HG02938 (cell line): ENCODE results near the gene YY1AP1.
A peak's percentile ranks its signal among the peaks of the same experiment; 100 is the strongest.
"Not testable (repeated sequence)": the region's sequence is repeated elsewhere in the genome, so short reads cannot be mapped to it uniquely, and the experiment has no call there.

Experiments
- ATAC-seq: cut with Tn5 transposase; IDR thresholded peaks from one replicate; pipeline ENCODE4 v1.9.1; 2021; ENCODE audit warnings: mild to moderate bottlenecking, moderate library complexity; ENCODE audit not compliant: unreplicated experiment

YY1AP1 gene, protein sequence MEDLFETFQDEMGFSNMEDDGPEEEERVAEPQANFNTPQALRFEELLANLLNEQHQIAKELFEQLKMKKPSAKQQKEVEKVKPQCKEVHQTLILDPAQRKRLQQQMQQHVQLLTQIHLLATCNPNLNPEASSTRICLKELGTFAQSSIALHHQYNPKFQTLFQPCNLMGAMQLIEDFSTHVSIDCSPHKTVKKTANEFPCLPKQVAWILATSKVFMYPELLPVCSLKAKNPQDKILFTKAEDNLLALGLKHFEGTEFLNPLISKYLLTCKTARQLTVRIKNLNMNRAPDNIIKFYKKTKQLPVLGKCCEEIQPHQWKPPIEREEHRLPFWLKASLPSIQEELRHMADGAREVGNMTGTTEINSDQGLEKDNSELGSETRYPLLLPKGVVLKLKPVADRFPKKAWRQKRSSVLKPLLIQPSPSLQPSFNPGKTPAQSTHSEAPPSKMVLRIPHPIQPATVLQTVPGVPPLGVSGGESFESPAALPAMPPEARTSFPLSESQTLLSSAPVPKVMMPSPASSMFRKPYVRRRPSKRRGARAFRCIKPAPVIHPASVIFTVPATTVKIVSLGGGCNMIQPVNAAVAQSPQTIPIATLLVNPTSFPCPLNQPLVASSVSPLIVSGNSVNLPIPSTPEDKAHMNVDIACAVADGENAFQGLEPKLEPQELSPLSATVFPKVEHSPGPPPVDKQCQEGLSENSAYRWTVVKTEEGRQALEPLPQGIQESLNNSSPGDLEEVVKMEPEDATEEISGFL

DNA sequence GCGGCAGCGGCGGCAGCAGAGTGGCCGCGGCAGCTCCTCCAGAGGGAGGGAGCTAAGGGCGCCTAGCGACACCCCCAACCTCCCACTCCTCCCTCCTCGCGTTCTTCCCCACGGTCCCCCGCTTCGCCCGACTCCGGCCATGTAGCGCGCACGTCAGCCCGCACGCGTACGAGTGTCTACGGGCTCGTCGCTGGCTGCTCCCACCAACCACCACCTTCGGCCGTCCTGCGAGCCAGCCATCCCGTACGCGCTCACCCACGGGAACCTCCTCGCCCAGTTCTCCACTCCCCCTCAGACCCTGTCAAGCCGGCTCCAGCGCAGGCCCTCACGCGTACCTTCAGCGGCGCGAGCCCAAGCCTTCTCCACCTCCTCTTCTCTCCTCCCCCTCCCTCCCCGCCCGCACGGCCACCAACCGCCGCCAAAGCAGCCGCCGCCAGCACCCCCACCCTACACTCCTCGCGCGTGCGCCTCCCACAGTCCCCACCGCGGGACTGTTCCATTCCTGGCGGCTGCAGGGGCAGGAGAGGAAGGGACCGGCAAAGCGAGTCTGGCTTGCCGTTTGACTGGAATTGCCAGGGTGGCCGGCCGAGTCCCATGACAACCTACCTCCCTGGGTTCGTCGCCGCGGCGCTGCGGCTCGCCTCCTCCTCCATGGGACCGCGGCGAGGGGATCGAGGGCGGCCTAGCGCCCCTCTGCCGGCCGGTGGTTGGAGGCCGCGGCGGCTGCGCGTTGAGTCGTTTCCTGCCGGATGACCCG lies at the start of gene YY1AP1:
Gene YY1AP1 (minus strand): TSS at position 451 of the 757 bp plus-strand sequence. CDS start 8,338 bp downstream, outside the sequence.
- peak; percentile 74 for ATAC-seq

DNA sequence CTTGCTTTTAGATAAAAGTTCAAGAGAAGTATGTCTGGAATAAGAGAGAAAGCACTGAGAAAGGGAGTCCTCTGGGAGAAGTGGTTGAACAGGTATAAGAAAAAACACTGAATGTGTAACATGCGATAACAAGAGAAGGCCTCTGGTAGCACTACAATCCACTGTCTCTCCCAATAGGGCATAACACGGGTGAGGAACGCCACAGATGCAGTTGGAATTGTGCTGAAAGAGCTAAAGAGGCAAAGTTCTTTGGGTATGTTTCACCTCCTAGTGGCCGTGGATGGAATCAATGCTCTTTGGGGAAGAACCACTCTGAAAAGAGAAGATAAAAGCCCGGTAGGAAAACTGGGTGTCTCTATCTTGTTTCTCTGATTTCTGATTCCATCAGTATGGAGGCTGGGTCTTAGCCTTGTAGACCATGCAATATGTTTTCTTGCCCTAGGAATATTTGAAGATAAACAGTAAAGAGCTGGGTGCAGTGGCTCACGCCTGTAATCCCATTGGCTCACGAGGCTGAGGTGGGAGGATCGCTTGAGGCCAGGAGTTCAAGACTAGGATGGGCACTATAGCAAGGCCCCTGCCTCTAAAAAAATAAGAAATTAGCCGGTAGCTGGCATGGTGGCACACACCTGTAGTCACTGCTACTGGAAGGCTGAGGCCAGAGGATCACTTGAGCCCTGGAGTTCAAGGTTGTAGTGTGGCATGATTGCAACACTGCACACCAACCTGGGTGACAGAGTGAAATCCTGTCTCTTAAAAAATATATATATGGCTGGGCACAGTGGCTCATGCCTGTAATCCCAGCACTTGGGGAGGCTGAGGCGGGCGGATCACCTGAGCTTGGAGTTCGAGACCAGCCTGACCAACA lies 40.7 kb upstream of the YY1AP1 start:
- no peak for ATAC-seq

DNA sequence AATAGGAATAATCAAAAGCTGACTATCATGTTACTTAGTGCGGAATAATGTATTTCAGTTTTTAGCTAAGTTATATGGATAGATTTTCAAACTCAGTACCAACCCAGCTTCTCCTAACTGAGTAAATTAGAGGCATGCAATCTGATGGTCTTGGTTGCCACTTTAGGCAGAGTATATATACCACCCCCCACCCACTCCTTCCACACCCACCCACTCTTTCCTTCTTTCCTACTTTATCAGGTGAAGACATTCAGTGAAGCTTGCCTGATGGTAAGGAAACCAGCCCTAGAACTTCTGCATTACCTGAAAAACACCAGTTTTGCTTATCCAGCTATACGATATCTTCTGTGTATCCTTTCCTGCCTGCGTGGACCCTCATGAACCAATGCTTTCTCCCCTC lies 36.6 kb upstream of the YY1AP1 start:
- ATAC-seq = no peak

DNA sequence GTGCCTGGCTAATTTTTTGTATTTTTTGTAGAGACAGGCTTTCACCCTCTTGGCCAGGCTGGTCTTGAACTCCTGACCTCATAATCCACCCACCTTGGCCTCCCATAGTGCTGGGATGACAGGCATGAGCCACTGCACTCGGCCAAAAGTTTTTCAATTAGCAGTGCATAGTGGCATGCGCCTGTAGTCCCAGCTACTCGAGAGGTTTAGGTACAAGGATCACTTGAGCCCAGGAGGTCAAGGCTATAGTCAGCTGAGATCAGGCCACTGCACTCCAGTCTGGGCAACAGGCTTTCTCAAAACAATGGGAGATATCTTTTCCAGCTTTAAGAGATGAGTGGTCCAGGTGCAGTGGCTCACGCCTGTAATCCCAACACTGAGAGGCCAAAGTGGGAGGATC lies 31.1 kb upstream of the YY1AP1 start:
- no peak for ATAC-seq

DNA sequence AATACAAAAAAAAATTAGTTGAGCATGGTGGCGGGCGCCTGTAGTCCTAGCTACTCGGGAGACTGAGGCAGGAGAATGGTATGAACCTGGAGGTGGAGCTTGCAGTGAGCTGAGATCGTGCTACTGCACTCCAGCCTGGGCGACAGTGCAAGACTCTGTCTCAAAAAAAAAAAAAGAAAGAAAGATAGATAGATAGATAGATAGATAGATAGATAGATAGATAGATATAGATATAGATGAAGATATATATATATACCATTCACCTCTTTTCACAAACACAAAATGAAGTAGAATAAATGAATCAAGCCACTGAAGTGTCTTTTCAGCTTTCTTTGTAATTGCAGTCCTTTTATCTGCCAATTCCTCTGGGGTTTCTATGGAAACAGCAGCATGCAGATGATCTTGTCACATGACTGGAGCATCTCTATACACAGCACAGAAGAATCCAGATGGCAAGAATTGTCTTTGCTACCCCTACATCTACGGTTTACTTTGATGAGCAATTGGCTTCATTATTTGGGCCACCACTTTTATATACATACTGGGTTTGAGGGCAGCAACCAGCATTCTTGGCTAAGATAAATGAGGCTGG lies 30.0 kb upstream of the YY1AP1 start:
- not testable (repeated sequence) for ATAC-seq

DNA sequence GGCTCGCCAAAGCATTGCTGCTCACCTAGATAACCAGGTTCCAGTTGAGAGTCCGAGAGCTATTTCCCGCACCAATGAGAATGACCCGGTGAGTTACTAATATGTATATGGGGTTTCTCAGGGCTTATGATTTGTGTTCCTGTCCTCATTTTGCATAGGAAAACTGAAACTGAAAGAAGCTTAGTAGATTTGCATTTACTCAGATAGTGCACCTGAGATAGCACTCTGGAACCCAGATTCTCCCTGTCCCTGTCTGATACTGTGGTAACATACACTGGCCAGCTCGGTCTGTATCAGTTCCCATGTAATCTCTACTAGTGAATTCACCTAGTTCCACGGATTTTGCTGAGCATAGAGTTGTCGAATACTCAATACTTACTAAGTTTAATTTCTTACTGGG lies 28.5 kb upstream of the YY1AP1 start:
- no peak for ATAC-seq

DNA sequence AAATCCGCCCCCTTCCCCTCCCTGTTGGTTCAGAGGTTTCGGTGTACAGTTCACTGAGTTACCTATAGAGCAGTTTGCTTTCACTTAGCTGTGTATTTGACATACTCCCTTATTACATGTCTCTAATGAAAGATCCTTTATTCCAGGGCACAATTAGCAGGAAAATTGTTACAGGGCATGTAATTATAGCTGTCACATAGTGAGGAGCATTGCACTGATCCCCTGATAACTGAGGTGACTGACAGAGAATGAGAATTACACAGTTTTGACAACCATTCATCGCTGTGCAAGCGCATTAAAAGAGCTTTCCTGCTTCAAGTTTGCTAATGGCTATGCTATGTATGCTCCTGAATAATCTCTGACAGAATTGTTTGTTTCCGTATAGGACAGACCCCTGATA lies 27.2 kb upstream of the YY1AP1 start:
- no peak for ATAC-seq

DNA sequence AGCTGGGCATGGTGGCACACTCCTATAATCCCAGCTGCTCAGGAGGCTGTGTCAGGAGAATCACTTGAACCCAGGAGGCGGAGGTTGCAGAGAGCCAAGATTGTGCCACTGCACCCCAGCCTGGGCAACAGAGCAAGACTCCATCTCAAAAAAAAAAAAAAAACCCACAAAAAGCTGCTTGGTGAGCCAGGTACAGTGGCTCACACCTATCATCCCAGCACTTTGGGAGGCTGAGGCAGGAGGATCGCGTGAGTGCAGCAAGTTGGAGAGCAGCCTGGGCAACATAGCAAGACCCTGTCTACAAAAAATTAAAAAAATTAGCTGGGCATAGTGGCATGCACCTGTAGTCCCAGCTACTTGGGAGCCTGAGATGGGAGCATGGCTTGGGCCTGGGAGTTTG lies 26.5 kb upstream of the YY1AP1 start:
- ATAC-seq = not testable (repeated sequence)

DNA sequence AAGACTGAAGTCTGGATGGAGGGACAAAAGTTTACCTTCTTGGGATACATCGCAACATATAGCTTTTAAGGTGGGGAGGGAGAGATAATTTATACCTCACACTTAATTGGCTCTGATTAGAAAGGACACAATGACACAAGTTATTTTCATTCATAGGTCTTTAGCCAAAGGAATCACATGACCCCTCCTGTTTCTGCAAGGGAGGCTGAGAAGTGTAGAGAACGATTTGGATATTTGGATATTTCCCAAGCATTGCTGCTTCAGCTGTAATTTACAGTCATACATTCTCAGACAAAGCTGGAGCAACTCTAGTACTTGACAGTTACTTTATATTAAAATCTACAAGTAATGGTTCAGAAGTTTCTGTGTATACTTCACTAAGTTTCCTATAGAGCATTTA lies 24.5 kb upstream of the YY1AP1 start:
- no peak for ATAC-seq

DNA sequence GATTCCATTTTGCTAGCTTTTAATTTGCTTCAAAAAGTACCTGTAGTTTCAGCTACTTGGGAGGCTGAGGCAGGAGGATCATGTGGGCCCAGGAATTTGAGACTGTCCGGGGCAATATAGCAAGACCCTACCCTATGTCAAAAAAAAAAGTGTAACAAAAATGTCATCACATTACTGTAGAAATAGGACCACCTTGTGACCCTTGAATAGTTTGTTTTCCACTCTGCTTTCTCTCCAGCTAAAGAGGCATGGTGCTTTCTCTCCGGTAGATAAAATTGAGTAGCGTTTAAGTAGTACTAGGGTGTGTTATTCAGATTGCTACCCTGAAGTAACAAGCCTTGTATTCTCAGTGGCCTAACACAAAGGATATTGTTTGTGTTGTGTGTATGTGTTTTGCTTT lies 24.1 kb upstream of the YY1AP1 start:
- ATAC-seq = not testable (repeated sequence)

DNA sequence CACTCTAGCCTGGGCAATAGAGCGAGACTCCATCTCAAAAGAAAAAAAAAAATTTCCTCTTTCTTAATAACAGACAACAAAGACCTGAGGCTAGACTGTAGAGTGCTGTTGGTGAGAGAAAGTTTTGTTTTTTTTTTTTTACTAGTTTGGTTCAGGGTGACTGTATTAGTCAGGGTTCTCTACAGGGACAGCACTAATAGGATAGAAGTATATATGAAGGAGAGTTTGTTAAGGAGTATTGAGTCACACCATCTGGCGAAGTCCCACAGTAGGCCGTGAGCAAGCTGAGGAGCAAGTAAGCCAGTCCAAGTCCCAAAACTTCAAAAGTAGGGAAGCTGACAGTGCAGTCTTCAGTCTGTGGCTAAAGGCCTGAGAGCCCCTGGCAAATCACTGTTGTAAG lies 22.9 kb upstream of the YY1AP1 start:
- not testable (repeated sequence) for ATAC-seq

DNA sequence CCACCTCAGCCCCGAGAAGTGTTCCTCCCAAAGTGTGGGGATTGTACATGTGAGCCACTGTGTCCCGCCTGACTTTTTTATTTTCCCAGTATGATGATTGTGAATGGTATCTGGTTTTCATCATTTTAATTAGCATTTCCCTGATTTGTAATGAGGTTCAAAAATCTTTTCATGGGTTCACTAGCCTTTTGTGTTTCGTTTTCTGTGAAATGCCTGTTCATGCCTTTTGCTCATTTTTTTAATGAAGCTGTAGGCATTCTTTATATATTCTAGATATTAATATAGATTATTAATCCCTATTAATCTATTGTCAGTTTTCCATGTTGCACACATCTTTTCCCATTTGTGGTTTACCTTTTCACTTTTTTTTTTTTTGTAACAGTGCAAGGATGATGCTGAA lies 20.8 kb upstream of the YY1AP1 start:
- ATAC-seq = no peak

DNA sequence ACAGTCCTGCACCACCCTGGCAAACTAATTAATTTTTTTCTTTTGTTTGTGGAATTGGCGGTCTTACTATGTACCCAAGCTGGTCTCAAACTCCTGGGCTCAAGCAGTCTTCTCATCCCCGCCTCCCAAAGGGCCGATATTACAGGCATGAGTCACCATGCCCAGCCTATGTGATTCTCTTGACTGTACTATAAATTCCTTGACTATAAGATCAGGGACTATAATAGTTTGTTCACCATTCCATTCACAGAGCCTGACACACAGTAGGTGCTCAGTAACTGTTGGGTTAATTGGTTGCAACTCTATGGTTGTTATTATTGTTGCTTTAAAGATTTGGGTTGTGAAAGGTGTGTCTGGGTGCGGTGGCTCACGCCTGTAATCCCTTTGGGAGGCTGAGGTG lies 17.6 kb upstream of the YY1AP1 start:
- ATAC-seq = no peak

DNA sequence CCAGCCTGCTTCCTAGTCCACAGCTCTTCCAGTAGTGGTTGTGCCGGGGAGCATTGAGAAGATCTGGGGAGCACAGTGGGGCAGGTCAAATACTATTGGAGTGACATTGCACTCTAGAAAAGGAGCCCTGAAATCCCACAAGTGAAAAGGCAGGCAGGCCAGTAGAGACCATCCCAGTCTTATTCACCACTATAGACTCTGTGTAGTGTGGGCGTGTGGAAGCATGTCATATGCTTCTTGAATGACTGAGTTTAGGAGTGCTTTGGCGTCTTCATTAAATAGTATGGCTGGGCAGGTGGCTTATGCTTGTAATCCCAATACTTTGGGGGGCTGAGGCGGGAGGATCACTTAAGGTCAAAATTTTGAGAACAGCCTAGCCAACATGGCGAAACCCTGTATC lies 15.8 kb upstream of the YY1AP1 start:
- not testable (repeated sequence) for ATAC-seq

DNA sequence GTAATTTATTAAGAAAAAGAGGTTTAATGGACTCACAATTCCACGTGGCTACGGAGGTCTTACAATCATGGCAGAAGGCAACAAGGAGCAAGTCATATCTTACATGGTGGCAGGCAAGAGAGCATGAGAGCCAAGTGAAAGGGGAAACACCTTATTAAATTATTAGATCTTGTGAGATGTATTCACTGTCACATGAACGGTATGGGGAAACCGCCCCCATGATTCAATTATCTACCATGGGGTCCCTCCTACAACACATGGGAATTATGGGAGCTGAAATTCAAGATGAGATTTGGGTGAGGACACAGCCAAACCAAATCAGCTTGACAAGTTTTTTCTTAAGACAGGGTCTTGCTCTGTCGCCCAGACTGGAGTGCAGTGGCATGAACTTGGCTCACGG lies 14.6 kb upstream of the YY1AP1 start:
- ATAC-seq = no peak

DNA sequence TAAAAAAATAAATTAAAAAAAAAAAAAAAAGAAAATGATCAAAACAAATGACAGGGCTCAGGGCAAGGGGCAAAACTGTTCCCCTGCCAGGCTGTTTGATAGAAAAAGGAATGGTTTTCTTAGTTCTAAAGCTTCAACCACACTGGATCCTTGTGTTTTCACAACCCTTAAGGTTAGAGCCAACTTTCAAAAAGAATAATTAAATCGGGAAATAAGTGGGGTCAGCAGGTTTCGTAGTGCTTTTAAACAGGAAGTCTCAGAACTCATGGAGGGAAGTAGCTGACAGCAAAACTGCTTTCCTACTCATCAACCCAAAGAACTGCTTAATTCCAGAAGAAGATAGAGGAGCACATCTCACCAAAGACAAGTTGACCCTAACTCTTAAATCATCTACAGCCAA lies 13.1 kb upstream of the YY1AP1 start:
- ATAC-seq = not testable (repeated sequence)

DNA sequence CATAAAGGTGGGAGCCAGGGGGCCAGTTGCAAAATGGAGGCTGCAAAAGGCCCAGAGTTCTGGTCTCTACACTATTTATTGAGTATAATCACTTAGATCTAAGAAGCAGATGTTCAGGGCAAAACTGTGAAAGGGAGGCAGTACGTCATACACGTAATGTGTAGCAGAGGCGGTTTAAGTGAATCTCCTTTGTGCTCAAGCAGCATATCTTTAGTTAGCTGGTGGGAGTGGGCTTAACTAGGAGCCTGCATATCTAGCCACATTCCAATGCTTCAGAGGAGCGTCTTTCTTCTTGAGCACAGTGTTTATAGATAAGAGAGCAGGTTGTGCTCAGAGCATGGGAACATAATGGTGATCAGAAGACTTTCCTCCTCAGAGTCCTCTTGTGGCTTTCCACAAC lies 10.5 kb upstream of the YY1AP1 start:
- ATAC-seq = not testable (repeated sequence)

DNA sequence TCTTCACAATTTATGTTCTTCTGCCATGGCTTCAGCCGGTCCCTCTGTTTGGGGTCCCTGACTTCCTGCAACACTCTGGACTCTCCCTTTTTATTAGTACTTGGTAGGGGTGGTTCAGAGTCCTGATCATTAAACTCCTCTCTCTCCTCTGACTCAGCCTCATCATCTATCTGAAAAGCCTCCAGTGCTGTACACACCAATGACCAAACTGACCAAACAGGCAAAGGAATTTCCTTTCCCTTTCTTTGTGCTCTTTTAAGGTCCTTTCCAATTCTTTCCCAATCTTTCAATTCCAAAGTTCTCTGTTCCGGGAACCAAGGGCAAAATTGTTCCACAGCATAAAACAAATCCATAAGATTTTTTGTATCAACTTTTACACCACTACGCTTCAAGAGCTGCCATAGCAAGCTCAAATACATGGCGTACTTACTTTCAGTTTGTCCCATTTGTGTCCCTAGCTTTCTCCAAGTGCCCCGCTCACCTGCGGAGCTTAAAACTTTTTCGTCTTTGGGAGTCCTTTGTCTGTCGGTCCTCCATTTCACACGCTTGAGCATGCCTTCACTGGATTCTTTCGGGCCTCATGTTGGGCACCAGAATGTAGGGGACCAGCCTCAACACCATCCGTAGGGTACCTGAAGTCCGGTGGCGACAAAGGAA lies 9.9 kb upstream of the YY1AP1 start:
- ATAC-seq = no peak

DNA sequence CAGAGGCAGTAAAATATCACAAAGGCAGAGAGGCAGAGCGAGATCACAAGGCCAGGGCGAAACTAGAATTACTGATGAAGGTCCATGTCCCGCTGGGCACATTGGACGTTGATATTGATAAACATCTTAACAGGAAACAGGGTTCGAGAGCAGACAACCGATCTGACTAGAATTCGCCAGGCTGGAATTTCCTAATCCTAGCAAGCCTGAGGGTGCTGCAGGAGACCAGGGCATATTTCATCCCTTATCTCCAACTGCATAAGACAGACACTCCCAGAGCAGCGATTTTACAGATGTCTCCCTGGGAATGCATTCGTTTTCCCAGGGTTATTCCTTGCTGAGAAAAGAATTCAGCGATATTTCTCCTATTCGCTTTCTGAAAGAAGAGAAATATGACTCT lies 9.0 kb upstream of the YY1AP1 start:
- ATAC-seq = not testable (repeated sequence)

DNA sequence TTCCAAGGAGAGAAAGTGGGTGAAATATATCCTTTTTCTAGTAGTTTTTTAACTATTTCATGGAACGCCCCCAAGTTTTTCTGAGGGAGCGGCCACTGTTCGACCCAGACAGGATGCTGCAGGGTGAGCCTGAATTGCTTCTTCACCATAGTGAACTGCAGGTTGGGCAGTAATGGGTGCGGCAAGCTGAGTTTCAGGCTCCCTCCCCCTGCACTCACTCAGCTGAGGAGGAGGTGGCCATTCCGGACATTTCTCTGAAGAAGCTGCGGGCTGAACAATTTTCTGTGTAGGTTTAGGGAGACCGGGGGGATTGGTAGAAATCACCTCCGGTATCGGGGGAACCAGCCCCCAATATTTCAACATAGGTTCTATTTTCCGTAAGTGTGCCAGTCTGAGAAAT lies 8.5 kb upstream of the YY1AP1 start:
- ATAC-seq = no peak
